ENCODE measurements around the gene GSK3A.

The GSK3A gene

GRCh38 chr19:42244347-42245220, 2.2 kb upstream of the GSK3A start:
- ChIA-PET CTCF (interaction anchor here (0.6 to 14.9 kb wide), 31 partner anchors 11 to 190 kb away, joined by 3 to 258 read pairs (median 7); partner anchors contain the start of genes ERF and ZNF526), POLR2A (interaction anchor here (1.2 to 2.8 kb wide), 3 partner anchors 10 to 59 kb away, joined by 3 to 17 read pairs (median 4); no protein-coding TSS in a partner anchor)
- H3K4me3 ChIP-seq (ENCODE audit: low read depth, low read length), result peak overlapping the region; percentile 85
- DNase-seq (ENCODE audit: low read depth, low spot score), result no peak
- peak; percentile 58 for TF ChIP-seq CTCF (IDR thresholded peaks at IDR 0.05; ENCODE audit: insufficient read depth, low read length, missing control alignments)

GRCh38 chr19:42242069-42242511, 312 bp downstream of the GSK3A start:
- ChIA-PET POLR2A (interaction anchor here (0.6 to 2.8 kb wide), 14 partner anchors 9 to 152 kb away, joined by 3 to 17 read pairs (median 4); partner anchors contain the start of gene ERF), CTCF (interaction anchor here (2.6 to 14.9 kb wide), 6 partner anchors 13 to 162 kb away, joined by 10 to 258 read pairs (median 90); partner anchors contain the start of gene POU2F2)
- H3K4me3 ChIP-seq (ENCODE audit: low read depth, low read length), result peak overlapping the region; percentile 86
- no peak for TF ChIP-seq CTCF (IDR thresholded peaks at IDR 0.05; ENCODE audit: insufficient read depth, low read length, missing control alignments)
- no peak for DNase-seq (ENCODE audit: low read depth, low spot score)

- DNase-seq (ENCODE audit: low read depth, low spot score), result no peak
- POLR2A ChIA-PET, result interaction anchor here (0.7 to 1.1 kb wide), 3 partner anchors 8 to 151 kb away, joined by 3 to 4 read pairs (median 4); no protein-coding TSS in a partner anchor
- CTCF ChIA-PET, result interaction anchor here (1.8 to 14.9 kb wide), 7 partner anchors 12 to 129 kb away, joined by 3 to 258 read pairs (median 33); partner anchors contain the start of gene POU2F2
- peak overlapping the region; percentile 86 for H3K4me3 ChIP-seq (ENCODE audit: low read depth, low read length)
- no peak for TF ChIP-seq CTCF (IDR thresholded peaks at IDR 0.05; ENCODE audit: insufficient read depth, low read length, missing control alignments)
Observed at GRCh38 chr19:42241279-42241678, 1.1 kb downstream of the GSK3A start.

GRCh38 chr19:42239544-42240220, 2.7 kb downstream of the GSK3A start:
- TF ChIP-seq CTCF (IDR thresholded peaks at IDR 0.05; ENCODE audit: insufficient read depth, low read length, missing control alignments), result no peak
- ChIA-PET POLR2A (no interaction called here), CTCF (interaction anchor here (1.7 to 14.9 kb wide), 7 partner anchors 11 to 128 kb away, joined by 3 to 258 read pairs (median 33); no protein-coding TSS in a partner anchor)
- H3K4me3 ChIP-seq (ENCODE audit: low read depth, low read length), result no peak overlapping the region
- DNase-seq (ENCODE audit: low read depth, low spot score), result no peak

- ChIA-PET CTCF (interaction anchor here (1.1 to 2.3 kb wide), 5 partner anchors 8 to 126 kb away, joined by 3 to 6 read pairs (median 4); partner anchors contain the start of gene POU2F2), POLR2A (interaction anchor here (0.8 to 1.1 kb wide), 3 partner anchors 8 to 9 kb away, joined by 3 to 4 read pairs (median 4); no protein-coding TSS in a partner anchor)
- no peak for DNase-seq (ENCODE audit: low read depth, low spot score)
- H3K4me3 ChIP-seq (ENCODE audit: low read depth, low read length), result no peak overlapping the region
- no peak for TF ChIP-seq CTCF (IDR thresholded peaks at IDR 0.05; ENCODE audit: insufficient read depth, low read length, missing control alignments)
Observed at GRCh38 chr19:42235181-42235580, 7.2 kb downstream of the GSK3A start.
